ENCODE measurements around the gene SLC13A3.

SLC13A3 gene

GRCh38 chr20:46650575-46651090 lies 626 bp downstream of the SLC13A3 start:
- H3K9me3 ChIP-seq (ENCODE audit: insufficient read depth, low read depth, low read length) = no peaks in the 10 kb centered on the region
- no peaks in the 10 kb centered on the region for H3K79me2 ChIP-seq (ENCODE audit: insufficient read depth, low read length)
- no peak overlapping the region for H3K4me2 ChIP-seq (ENCODE audit: low read depth, low read length, poor library complexity, severe bottlenecking)
- no peaks in the 10 kb centered on the region for H3K27me3 ChIP-seq (ENCODE audit: insufficient read depth, low read length, poor library complexity, severe bottlenecking)
- no peaks in the 10 kb centered on the region for H3F3A ChIP-seq (ENCODE audit: low read depth)
- no peaks in the 10 kb centered on the region for H3K36me3 ChIP-seq (ENCODE audit: insufficient read depth, low read length)
- H4K20me1 ChIP-seq (ENCODE audit: insufficient read depth, low read length, poor library complexity, severe bottlenecking) = no peaks in the 10 kb centered on the region
- no peak for TF ChIP-seq CTCF (conservative IDR thresholded peaks at IDR 0.05; ENCODE audit: low read length)
- no peak for TF ChIP-seq EZH2phosphoT487 (IDR thresholded peaks at IDR 0.05; ENCODE audit: borderline replicate concordance)
- H3K4me3 ChIP-seq (ENCODE audit: low read length, poor library complexity, severe bottlenecking) = no peak overlapping the region
- no peak overlapping the region for H2AFZ ChIP-seq (ENCODE audit: low read length)
- no peak overlapping the region for H3K9ac ChIP-seq (ENCODE audit: low read depth, low read length, poor library complexity, severe bottlenecking)
- no peaks in the 10 kb centered on the region for H3K9me2 ChIP-seq (replicated peaks; ENCODE audit: low read depth, low read length)
- H3K4me1 ChIP-seq (ENCODE audit: insufficient read depth, low read length, poor library complexity, severe bottlenecking) = no peaks in the 10 kb centered on the region

- no peaks in the 10 kb centered on the region for H3F3A ChIP-seq (ENCODE audit: low read depth)
- H3K27me3 ChIP-seq (ENCODE audit: insufficient read depth, low read length, poor library complexity, severe bottlenecking) = no peaks in the 10 kb centered on the region
- H3K9ac ChIP-seq (ENCODE audit: low read depth, low read length, poor library complexity, severe bottlenecking) = no peak overlapping the region
- H4K20me1 ChIP-seq (ENCODE audit: insufficient read depth, low read length, poor library complexity, severe bottlenecking) = no peaks in the 10 kb centered on the region
- H3K36me3 ChIP-seq (ENCODE audit: insufficient read depth, low read length) = no peaks in the 10 kb centered on the region
- no peaks in the 10 kb centered on the region for H3K9me2 ChIP-seq (replicated peaks; ENCODE audit: low read depth, low read length)
- no peak overlapping the region for H3K4me2 ChIP-seq (ENCODE audit: low read depth, low read length, poor library complexity, severe bottlenecking)
- H3K4me3 ChIP-seq (ENCODE audit: low read length, poor library complexity, severe bottlenecking) = no peak overlapping the region
- H3K9me3 ChIP-seq (ENCODE audit: insufficient read depth, low read depth, low read length) = no peaks in the 10 kb centered on the region
- H3K79me2 ChIP-seq (ENCODE audit: insufficient read depth, low read length) = no peaks in the 10 kb centered on the region
- H3K4me1 ChIP-seq (ENCODE audit: insufficient read depth, low read length, poor library complexity, severe bottlenecking) = no peaks in the 10 kb centered on the region
- TF ChIP-seq EZH2phosphoT487 (IDR thresholded peaks at IDR 0.05; ENCODE audit: borderline replicate concordance) (no peak), CTCF (conservative IDR thresholded peaks at IDR 0.05; ENCODE audit: low read length) (no peak)
- no peak overlapping the region for H2AFZ ChIP-seq (ENCODE audit: low read length)
Measured at GRCh38 chr20:46649965-46650542, 1.2 kb downstream of the SLC13A3 start.

GRCh38 chr20:46649650-46649949 lies 1.7 kb downstream of the SLC13A3 start:
- Histone ChIP-seq H3K4me1 (ENCODE audit: insufficient read depth, low read length, poor library complexity, severe bottlenecking) (no peaks in the 10 kb centered on the region), H3K79me2 (ENCODE audit: insufficient read depth, low read length) (no peaks in the 10 kb centered on the region), H3K4me3 (ENCODE audit: low read length, poor library complexity, severe bottlenecking) (no peak overlapping the region), H3K4me2 (ENCODE audit: low read depth, low read length, poor library complexity, severe bottlenecking) (no peak overlapping the region), H4K20me1 (ENCODE audit: insufficient read depth, low read length, poor library complexity, severe bottlenecking) (no peaks in the 10 kb centered on the region), H2AFZ (ENCODE audit: low read length) (no peak overlapping the region), H3K36me3 (ENCODE audit: insufficient read depth, low read length) (no peaks in the 10 kb centered on the region), H3F3A (ENCODE audit: low read depth) (no peaks in the 10 kb centered on the region), H3K9me3 (ENCODE audit: insufficient read depth, low read depth, low read length) (no peaks in the 10 kb centered on the region), H3K9ac (ENCODE audit: low read depth, low read length, poor library complexity, severe bottlenecking) (no peak overlapping the region), H3K9me2 (replicated peaks; ENCODE audit: low read depth, low read length) (no peaks in the 10 kb centered on the region), H3K27me3 (ENCODE audit: insufficient read depth, low read length, poor library complexity, severe bottlenecking) (no peaks in the 10 kb centered on the region)
- TF ChIP-seq EZH2phosphoT487 (IDR thresholded peaks at IDR 0.05; ENCODE audit: borderline replicate concordance) = no peak
- TF ChIP-seq CTCF (conservative IDR thresholded peaks at IDR 0.05; ENCODE audit: low read length) = no peak
